Activated T-cell treated with anti-CD3 and anti-CD28 coated beads, Interleukin-2, amount 50 U/mL, for 4 hours (primary cell): Measurements from ENCODE around the gene RASA3. TPM values are rescaled to one million over a fixed set of nuclear protein-coding genes. Genes with fewer than 3 reads are reported as not detected.
A peak's percentile ranks its signal among the peaks of the same experiment; 100 is the strongest.
"Not testable (repeated sequence)": the region's sequence is repeated elsewhere in the genome, so short reads cannot be mapped to it uniquely, and the experiment has no call there.

Experiments
- ATAC-seq, 2 donors: fragments of 200-7000 bp; cut with Tn5 transposase; one replicate each; pipeline ENCODE4 v1.10.0; 2021
- DNase-seq: peaks from one replicate; pipeline ENCODE4 v3.0.0-alpha.2; 2020
- H3K27me3 Mint-ChIP-seq: one replicate; pipeline ENCODE4 v1.8.0; 2021; ENCODE audit warnings: low read depth, mixed read lengths
- H3K36me3 Mint-ChIP-seq: one replicate; pipeline ENCODE4 v1.8.0; 2022; ENCODE audit warnings: mixed read lengths; ENCODE audit not compliant: insufficient read depth
- H3K4me1 Mint-ChIP-seq: one replicate; pipeline ENCODE4 v1.8.0; 2021; ENCODE audit warnings: low read depth, mixed read lengths
- H3K4me3 Mint-ChIP-seq: one replicate; pipeline ENCODE4 v1.8.0; 2021; ENCODE audit warnings: mild to moderate bottlenecking, moderate library complexity, mixed read lengths
- H3K9me3 Mint-ChIP-seq: one replicate; pipeline ENCODE4 v1.8.0; 2021; ENCODE audit warnings: mixed read lengths
- total RNA-seq, 3 donors: library from RNA; stranded (reverse); gene quantifications; one replicate each; pipeline ENCODE4 v1.2.1, GENCODE V29; 2021

The RASA3 gene
- total RNA-seq, 3 donors from 2014 or later = 23.7 to 28.7 (median 26.6) TPM

DNA sequence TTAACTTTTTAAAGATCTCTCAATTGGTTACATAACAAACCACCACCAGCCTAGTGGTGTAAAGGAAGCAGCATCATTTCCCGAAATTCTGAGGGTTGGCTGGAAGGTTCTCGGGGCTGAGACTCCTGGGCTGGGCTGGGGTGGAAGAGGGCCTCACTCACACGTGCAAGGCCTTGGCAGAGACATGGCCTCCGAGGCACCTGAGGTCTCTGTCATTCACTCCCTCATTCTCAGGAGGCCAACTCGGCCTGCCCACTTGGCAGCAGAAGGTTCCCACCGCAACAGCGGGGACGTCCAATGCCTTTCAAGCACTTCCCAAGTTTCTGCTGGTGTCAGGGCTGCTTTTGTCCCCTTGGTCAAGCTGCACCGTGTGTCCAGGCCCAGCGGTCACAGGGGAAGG lies 18.6 kb upstream of the RASA3 start:
- peak overlapping the region; percentile 29 for H3K4me3 Mint-ChIP-seq
- peaks cover 7% of the 10 kb centered on the region for H3K9me3 Mint-ChIP-seq
- no peak for DNase-seq
- H3K36me3 Mint-ChIP-seq = no peaks in the 10 kb centered on the region
- H3K4me1 Mint-ChIP-seq = peaks cover 65% of the 10 kb centered on the region
- no peak for ATAC-seq
- no peaks in the 10 kb centered on the region for H3K27me3 Mint-ChIP-seq

DNA sequence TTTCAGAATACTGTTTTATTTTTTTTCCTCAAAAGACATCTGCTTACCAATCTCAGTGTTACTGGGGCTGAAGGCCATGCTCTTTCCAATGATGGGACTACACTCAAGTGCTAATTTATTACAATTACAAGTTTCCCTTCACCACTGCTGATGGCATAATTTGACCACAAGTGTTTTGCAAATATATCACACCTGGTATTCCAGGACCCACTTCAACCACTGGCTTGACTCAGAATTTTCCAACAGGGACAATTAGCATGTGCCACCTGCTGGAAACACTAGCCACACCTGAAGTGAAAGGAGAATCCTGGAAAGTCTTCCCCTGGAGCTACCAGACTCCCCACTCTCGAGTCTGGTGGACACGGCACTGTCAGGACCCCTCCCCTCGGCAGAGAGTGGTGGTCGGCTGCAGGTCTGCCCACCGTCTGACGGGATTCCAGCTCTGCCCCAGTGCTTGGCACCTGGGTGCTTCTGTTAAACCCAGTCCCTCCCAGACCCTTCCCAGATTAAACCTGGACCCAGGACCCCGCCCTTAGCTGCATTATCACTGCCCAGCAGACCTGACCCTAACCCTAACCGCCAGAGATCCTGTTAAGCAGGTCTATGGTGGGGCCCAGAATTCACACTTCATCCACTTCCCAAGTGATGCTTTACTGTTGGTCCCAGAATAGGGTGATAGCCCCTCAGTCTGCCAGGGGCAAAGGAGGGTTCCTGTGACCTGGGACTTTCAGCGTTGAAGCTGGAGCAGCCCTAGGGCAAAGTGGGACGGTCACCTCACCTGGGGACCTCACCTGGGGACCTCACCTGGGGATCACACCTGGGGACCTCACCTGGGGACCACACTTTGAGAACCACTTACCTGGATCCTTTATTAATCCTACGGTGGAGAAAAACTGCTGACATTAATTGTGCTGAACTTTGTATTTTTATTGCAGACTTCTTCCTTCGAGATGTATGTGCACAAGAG lies 17.6 kb upstream of the RASA3 start:
- Mint-ChIP-seq H3K4me1 (peaks cover 65% of the 10 kb centered on the region), H3K36me3 (no peaks in the 10 kb centered on the region), H3K27me3 (no peaks in the 10 kb centered on the region), H3K9me3 (peaks cover 7% of the 10 kb centered on the region), H3K4me3 (no peak overlapping the region)
- no peak for ATAC-seq
- no peak for DNase-seq

DNA sequence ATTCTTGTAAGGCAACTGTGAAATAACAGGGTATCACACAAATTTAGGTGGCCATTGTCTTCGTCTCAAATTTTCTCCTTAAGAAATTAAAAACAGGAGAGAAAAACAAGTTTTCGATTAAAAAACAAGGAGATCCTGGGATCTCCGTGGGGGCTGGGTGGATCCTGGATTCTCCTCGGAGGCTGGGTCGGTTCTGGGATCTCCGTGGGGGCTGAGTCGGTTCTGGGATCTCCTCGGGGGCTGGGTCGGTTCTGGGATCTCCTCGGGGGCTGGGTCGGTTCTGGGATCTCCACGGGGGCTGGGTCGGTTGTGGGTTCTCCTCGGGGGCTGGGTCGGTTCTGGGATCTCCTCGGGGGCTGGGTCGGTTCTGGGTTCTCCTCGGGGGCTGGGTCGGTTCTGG lies 16.5 kb upstream of the RASA3 start:
- Mint-ChIP-seq H3K4me3 (peak overlapping the region; percentile 52), H3K4me1 (peaks cover 58% of the 10 kb centered on the region)
- not testable (repeated sequence) for H3K27me3 Mint-ChIP-seq, H3K9me3 Mint-ChIP-seq, DNase-seq, H3K36me3 Mint-ChIP-seq, ATAC-seq

DNA sequence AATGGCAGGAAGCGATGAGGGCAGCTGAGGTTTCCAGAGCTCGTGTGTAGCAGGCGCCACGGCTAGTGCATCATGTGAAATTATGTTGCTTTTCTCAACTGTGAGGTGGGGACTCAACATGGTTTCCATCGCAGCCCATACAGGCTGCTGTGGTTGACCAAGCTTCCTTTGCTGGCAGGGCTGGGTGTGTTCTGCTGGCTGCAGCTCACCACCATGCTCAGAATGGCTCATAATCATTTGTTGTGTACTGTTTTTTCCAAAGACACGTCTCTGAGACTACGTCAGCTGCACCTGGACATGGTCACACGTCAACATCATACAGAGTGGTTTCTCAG lies 16.1 kb upstream of the RASA3 start:
- Mint-ChIP-seq H3K27me3 (no peaks in the 10 kb centered on the region), H3K36me3 (no peaks in the 10 kb centered on the region), H3K4me1 (peaks cover 54% of the 10 kb centered on the region), H3K4me3 (peak overlapping the region; percentile 52), H3K9me3 (peaks cover 3% of the 10 kb centered on the region)
- peak; percentile 71 for DNase-seq
- peak; percentile 89 to 91 for ATAC-seq

DNA sequence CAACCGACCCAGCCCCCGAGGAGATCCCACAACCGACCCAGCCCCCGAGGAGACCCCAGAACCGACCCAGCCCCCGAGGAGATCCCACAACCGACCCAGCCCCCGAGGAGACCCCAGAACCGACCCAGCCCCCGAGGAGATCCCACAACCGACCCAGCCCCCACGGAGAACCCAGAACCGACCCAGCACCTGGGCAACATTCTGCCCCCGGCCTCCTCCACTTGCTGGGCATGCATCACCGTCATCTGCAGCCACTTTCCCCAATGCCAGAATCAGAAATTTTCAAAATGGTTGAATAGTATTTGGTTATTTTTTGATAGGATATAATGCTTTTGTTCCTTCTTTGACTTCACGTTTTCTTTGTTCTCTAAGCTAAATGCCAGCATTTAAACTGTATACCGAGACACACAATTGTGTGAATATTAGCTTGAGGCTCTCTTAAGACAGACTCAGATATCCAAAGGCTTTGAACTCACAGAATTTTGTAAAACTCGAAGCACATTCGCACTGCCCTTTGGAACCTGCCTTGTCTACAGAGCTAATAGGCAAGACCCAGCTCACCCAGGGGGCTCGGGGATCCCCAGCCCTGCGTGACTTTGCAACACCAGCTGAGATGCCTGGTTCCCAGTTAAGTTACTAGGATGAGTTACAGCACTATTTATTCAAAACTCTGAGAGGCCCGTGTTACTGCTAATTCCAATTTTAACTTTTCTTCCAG lies 15.5 kb upstream of the RASA3 start:
- Mint-ChIP-seq H3K27me3 (no peaks in the 10 kb centered on the region), H3K4me1 (peaks cover 49% of the 10 kb centered on the region), H3K4me3 (peak overlapping the region; percentile 52), H3K9me3 (no peaks in the 10 kb centered on the region), H3K36me3 (no peaks in the 10 kb centered on the region)
- ATAC-seq = peak; percentile 16 to 22
- DNase-seq = no peak

DNA sequence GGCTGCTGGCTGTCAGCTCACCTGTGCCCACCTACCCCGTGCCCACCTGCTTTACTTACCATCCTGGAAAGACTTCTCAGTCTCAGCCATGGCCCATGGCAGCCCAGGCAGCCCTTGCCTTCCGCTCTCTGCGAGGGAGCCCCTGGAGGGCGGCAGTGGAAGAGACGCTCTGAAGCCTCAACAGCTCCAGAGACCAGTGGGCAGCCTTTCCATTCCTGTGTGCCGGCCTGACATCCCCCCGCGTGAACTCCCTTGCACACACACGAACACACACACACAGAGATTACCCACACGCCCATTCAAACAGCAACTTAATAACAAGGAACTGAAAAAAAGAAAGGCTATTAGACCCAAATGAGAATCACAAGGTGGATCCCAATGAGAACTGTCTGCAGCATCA lies 14.2 kb upstream of the RASA3 start:
- ATAC-seq = no peak
- Mint-ChIP-seq H3K4me1 (peaks cover 39% of the 10 kb centered on the region), H3K4me3 (no peak overlapping the region), H3K9me3 (no peaks in the 10 kb centered on the region), H3K36me3 (no peaks in the 10 kb centered on the region), H3K27me3 (no peaks in the 10 kb centered on the region)
- no peak for DNase-seq

DNA sequence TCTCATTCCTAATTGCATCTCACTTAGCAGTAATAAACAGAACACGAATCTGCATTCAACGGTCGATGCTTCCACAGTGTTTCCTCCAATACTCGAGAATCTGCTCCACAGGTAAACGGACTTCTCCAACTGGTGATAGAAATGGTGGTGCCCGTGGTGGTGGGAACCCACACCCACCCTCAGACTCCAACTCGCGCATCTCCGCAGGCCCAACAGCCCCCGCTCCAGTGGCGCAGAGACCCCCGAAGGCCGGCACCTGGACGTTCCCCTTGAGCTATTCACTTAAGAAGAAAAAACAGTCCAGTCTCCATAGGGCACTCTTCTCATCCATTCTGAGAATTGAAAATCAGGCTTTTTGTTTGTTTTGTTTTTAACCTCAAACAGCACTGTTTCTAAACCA lies 13.8 kb upstream of the RASA3 start:
- Mint-ChIP-seq H3K27me3 (no peaks in the 10 kb centered on the region), H3K4me1 (peaks cover 34% of the 10 kb centered on the region), H3K4me3 (no peak overlapping the region), H3K9me3 (no peaks in the 10 kb centered on the region), H3K36me3 (no peaks in the 10 kb centered on the region)
- no peak for DNase-seq
- no peak for ATAC-seq

DNA sequence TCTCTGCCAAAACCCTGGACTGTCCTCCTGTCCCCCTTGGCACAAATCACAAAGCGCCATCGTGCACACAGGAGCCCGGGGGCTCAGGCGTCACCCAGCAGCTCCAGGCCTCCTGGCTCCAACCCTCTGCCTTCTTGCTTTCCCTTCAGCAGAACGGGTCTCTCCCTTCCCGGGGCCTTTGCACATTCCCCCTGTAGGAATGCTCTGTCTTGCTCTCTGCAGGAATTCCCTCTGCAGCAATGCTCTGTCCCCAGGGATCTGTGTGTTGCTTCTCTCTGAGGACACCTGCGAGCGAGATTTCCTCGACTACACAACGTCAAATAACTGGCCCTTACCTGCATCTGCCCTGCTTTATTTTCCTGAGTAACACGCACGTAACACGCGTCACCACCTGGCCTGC lies 13.3 kb upstream of the RASA3 start:
- H3K4me3 Mint-ChIP-seq = no peak overlapping the region
- H3K9me3 Mint-ChIP-seq = no peaks in the 10 kb centered on the region
- no peaks in the 10 kb centered on the region for H3K27me3 Mint-ChIP-seq
- no peaks in the 10 kb centered on the region for H3K36me3 Mint-ChIP-seq
- ATAC-seq = no peak
- H3K4me1 Mint-ChIP-seq = peaks cover 30% of the 10 kb centered on the region
- peak; percentile 0 for DNase-seq

DNA sequence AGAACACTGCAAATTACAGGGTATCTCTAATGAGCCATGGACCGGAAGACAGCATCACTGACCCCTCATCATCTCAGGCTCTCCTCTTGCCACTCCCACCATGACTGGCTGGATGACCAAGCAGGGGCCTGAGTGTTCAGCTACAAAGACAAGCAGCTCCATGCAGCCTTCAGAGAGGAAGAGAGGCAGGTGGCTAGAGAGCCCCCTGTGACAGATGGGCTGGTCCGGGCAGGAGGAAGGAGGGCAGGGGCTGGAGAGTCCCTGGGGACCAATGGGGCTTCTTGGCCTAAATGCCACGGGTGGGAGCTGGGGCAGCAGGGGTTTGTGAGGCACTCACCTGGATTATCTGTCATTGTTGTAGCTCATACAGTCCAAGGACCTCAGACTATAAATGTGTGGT lies 12.8 kb upstream of the RASA3 start:
- Mint-ChIP-seq H3K9me3 (no peaks in the 10 kb centered on the region), H3K4me3 (no peak overlapping the region), H3K27me3 (no peaks in the 10 kb centered on the region), H3K36me3 (no peaks in the 10 kb centered on the region), H3K4me1 (peaks cover 25% of the 10 kb centered on the region)
- DNase-seq (peak; percentile 2), ATAC-seq (no peak)

DNA sequence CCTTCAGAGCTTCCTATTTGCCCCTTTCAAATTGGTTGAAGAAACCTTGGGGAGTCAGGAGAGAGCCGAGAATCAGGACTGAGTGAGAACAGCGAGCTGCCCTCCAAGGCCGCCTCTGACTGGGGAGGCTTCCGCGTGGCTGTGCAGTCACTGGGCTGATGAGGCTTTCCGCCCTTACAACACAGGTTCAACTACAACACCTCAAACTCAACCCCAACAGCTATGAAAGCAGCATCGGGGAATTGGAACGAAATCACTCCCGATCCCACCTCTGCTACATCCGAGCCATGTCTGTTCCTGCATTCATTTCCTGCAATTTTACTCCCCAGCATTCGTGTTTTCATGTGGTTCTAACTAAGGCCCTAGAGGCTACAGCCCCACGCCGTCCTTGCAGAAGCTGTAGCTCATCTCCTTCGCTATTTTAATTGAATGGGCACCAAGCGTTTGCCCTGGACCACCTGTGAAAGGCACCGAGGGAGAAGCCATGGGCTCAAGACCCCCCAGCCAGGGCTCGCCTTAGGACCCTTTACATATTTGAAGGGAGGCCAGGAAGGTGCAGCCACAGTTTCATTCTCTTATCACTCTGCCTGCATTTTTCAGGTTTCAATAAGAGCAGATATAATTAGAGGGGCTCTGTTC lies 12.3 kb upstream of the RASA3 start:
- Mint-ChIP-seq H3K4me3 (no peak overlapping the region), H3K4me1 (peaks cover 20% of the 10 kb centered on the region), H3K27me3 (no peaks in the 10 kb centered on the region), H3K9me3 (no peaks in the 10 kb centered on the region), H3K36me3 (no peaks in the 10 kb centered on the region)
- ATAC-seq (no peak), DNase-seq (peak; percentile 4)

DNA sequence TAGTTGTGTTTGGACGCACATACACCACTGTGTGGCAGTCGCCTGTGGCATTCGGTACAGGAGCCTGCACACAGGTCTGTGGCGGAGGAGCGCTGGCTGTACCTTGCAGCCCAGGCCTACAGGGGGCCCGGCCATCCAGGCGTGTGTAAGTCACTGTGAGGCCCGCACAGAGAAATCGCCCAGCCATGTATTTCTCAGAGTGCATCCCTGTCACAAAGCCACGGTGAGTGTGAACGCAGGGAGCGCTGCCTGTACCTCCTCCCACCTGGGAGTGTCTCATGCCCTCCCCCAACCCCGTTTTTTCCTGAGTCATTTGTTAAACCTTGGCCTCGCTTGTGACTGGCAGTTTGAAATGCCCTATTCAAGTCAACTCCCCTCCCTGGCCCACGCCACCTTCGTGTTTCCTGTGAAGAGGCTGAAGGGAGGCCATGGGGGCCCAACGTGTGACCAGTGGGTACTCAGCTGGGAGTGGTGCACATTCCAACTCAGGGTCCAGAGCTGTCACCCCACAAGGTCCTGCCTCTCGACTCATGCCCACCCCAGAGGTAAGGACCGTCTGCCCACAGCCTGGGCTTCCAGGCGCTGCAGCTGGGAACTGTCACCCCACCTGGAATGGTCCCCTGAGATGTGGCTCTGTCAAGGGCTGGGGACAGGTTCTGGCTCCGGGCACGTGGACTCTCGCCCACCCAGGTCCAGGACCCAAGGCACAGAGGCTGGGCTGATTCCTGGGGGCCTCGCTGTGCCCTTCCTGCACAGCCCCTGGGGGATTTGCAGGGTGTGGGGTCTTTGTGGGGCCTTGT lies 11.6 kb upstream of the RASA3 start:
- DNase-seq = peak; percentile 40
- peak; percentile 31 to 35 for ATAC-seq
- no peaks in the 10 kb centered on the region for H3K27me3 Mint-ChIP-seq
- H3K4me1 Mint-ChIP-seq = peaks cover 13% of the 10 kb centered on the region
- H3K9me3 Mint-ChIP-seq = no peaks in the 10 kb centered on the region
- H3K4me3 Mint-ChIP-seq = no peak overlapping the region
- H3K36me3 Mint-ChIP-seq = no peaks in the 10 kb centered on the region

DNA sequence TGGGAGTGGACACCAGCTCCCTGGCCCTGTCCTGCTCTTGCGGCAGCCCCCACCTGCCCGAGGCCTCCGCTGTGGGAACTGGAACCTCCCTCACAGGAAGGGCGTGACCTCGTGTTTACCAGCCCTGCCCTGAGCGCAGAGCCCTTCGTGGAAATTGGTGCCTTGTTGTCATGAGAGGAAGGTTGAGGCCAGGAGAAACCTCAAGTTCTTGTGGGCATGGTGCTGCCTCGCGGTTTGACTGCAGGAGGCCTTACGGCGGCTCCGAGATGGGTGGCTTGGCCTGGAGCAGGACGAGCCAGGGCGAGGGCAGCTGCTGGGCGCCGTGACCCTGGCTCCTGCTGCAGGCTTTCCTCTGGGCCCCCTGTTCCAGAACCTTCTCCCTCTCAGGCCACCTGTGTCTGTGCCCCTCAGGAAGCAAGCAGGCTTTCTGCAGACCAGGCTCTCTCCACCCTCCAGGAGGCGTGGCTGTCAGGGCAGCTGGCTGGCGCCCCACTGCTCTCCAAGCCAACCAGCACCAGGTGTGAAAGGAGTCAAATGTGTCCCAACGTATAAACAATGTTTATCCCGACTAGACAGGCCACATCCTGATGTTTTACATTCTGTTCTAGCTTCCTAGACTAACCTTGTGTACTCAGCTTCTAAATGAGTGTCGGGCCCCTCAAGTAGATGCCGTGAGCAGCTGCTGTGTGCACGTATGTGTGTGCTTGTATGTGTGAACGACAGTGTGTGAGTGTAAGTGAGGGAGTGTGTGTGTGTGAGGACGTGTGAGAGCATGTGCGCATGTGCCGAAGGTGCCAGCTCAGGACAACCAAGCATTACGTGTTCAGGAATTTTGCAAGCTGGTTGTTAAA lies 10.4 kb upstream of the RASA3 start:
- H3K36me3 Mint-ChIP-seq = no peaks in the 10 kb centered on the region
- H3K27me3 Mint-ChIP-seq = no peaks in the 10 kb centered on the region
- DNase-seq (peak; percentile 58), ATAC-seq (peak; percentile 38 to 47)
- no peak overlapping the region for H3K4me3 Mint-ChIP-seq
- H3K9me3 Mint-ChIP-seq = no peaks in the 10 kb centered on the region
- peaks cover 2% of the 10 kb centered on the region for H3K4me1 Mint-ChIP-seq

DNA sequence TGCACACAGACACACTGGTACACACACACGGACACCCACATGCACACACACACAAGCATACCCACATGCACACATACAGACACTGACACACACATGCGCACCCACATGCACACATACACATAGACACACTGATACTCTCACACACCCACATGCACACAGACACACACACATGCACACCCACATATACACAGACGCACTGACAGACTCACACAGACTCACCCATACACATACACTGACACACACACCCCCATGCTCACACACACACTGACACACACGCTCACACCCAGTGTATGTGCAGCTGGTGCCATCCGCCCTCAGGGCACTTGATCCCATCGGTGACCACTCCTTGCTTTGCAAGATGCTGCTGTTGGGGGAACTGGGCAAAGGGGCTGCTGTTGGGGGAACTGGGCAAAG lies 9.7 kb upstream of the RASA3 start:
- Mint-ChIP-seq H3K9me3 (no peaks in the 10 kb centered on the region), H3K36me3 (no peaks in the 10 kb centered on the region), H3K4me1 (peaks cover 6% of the 10 kb centered on the region), H3K4me3 (no peak overlapping the region), H3K27me3 (no peaks in the 10 kb centered on the region)
- DNase-seq (no peak), ATAC-seq (no peak)
